GM12878 (cell line): ENCODE results near the gene LEF1. TPM values are rescaled to one million over a fixed set of nuclear protein-coding genes. Genes with fewer than 3 reads are reported as not detected.

Experiments used
- ATAC-seq: fragments of 200-7000 bp; cut with Tn5 transposase; 3 replicates; pipeline ENCODE4 v1.9.1; 2020; ENCODE audit warnings: mild to moderate bottlenecking, moderate library complexity
- BruUV-seq: library from RNA; stranded (reverse); fragments of 400-500 nt; replicated peaks from 2 replicates; lab custom pipeline; 2021; lab: Mats Ljungman, UMichigan
- CTCF ChIA-PET: fragments of 300-600 bp; sonication (Branson Sonifier 250); formaldehyde crosslinking; extraction: SDS; loops from one replicate; lab custom pipeline; 2021; ENCODE audit warnings: inconsistent platforms; lab: Yijun Ruan, JAX
- POLR2A ChIA-PET: fragments of 350-600 bp; formaldehyde crosslinking; extraction: SDS; loops from one replicate; lab custom pipeline; 2021; ENCODE audit warnings: inconsistent platforms; lab: Charles Lee
- RAD21 ChIA-PET: fragments of 300-600 bp; sonication (Branson Sonifier 250); formaldehyde crosslinking; loops from one replicate; lab custom pipeline; 2023; ENCODE audit warnings: antibody characterized with exemption; ENCODE audit not compliant: unreplicated experiment; lab: Charles Lee
- SMC1A ChIA-PET: fragments of 300-600 bp; sonication (Branson Sonifier 250); formaldehyde crosslinking; loops from one replicate; lab custom pipeline; 2023; ENCODE audit not compliant: unreplicated experiment, uncharacterized antibody; lab: Charles Lee
- DNase-seq: peaks from one replicate; pipeline ENCODE4 v3.0.0-alpha.2; 2011; ENCODE audit warnings: low read depth, low spot score
- FAIRE-seq: peaks from 3 replicates; lab custom pipeline; 2011; peaks lifted over from hg19 to GRCh38; lab: Jason Lieb, UNC
- H2AFZ ChIP-seq: 2 replicates; pipeline ENCODE4 v1.6.0; 2011; ENCODE audit warnings: low read depth, low read length, control low read depth; ENCODE audit not compliant: control insufficient read depth
- H3K27ac ChIP-seq: 2 replicates; pipeline ENCODE4 v1.5.1; 2011; ENCODE audit warnings: control low read depth; ENCODE audit not compliant: control insufficient read depth, insufficient read depth
- H3K27me3 ChIP-seq, 2 experiments: replicated peaks in 1 of 2; 2 replicates each; pipeline versions ENCODE4 v1.6.0 to v1.6.1; 2011; ENCODE audit warnings: low read length in 1 of 2; ENCODE audit not compliant: control insufficient read depth in 2 of 2, insufficient read depth in 2 of 2
- H3K36me3 ChIP-seq, 2 experiments: 2 replicates each; pipeline ENCODE4 v1.5.1; 2011; ENCODE audit warnings: low read length in 1 of 2; ENCODE audit not compliant: control insufficient read depth in 2 of 2, insufficient read depth in 2 of 2
- H3K4me1 ChIP-seq: 2 replicates; pipeline ENCODE4 v1.6.1; 2011; ENCODE audit warnings: mild to moderate bottlenecking, low read length, moderate library complexity, mixed read lengths; ENCODE audit not compliant: control insufficient read depth, insufficient read depth
- H3K4me2 ChIP-seq: 2 replicates; pipeline ENCODE4 v1.6.0; 2011; ENCODE audit warnings: control low read depth; ENCODE audit not compliant: control insufficient read depth, insufficient read depth
- H3K4me3 ChIP-seq: fragments of 200-600 bp; sonication (generic); 2 replicates; pipeline ENCODE4 v1.5.1; 2016
- H3K79me2 ChIP-seq: 2 replicates; pipeline ENCODE4 v1.6.0; 2011; ENCODE audit warnings: low read length; ENCODE audit not compliant: control insufficient read depth, insufficient read depth
- H3K9ac ChIP-seq: 2 replicates; pipeline ENCODE4 v1.8.0; 2011; ENCODE audit warnings: low read length, control low read depth, mixed read lengths; ENCODE audit not compliant: control insufficient read depth, insufficient read depth
- H3K9me3 ChIP-seq: replicated peaks from 3 replicates; pipeline ENCODE4 v1.5.1; 2011; ENCODE audit warnings: mild to moderate bottlenecking, low read length; ENCODE audit not compliant: control insufficient read depth, insufficient read depth
- H4K20me1 ChIP-seq: 2 replicates; pipeline ENCODE4 v1.6.0; 2011; ENCODE audit not compliant: control insufficient read depth, insufficient read depth
- CTCF ChIP-seq, 3 experiments: IDR thresholded peaks in 2 of 3; conservative IDR thresholded peaks in 1 of 3; 2 replicates each; pipeline ENCODE4 v1.5.1; 2011; ENCODE audit warnings: low read depth in 3 of 3, low read length in 3 of 3, mild to moderate bottlenecking in 3 of 3, control low read depth in 2 of 3, moderate library complexity in 2 of 3, inconsistent platforms in 1 of 3, mixed read lengths in 1 of 3; ENCODE audit not compliant: control insufficient read depth in 2 of 3, insufficient read depth in 1 of 3; ENCODE audit errors: extremely low read depth in 1 of 3
- E2F4 ChIP-seq: IDR thresholded peaks from 2 replicates; pipeline ENCODE4 v1.6.1; 2012; ENCODE audit warnings: low read depth, low read length, improper control_type of control experiment
- RAD21 ChIP-seq: IDR thresholded peaks from 2 replicates; pipeline ENCODE4 v1.6.1; 2011; ENCODE audit warnings: mild to moderate bottlenecking, low read depth, low read length, moderate library complexity; ENCODE audit not compliant: insufficient read depth
- WGBS: methylation state at CpG from one replicate; pipeline ENCODE4 v1.1.6; 2016; ENCODE audit warnings: low lambda C conversion rate; ENCODE audit not compliant: insufficient replicate concordance, insufficient coverage; ENCODE audit errors: missing lambda C conversion rate; 5-methylcytosine and 5-hydroxymethylcytosine counted together
- in situ Hi-C: fragments of 300-500 bp; cut with MboI; formaldehyde crosslinking; loops from 9 replicates; pipeline ENCODE4 v1.14.3; 2018; ENCODE audit warnings: mixed read lengths
- intact Hi-C: fragments of 100-400 bp; cut with micrococcal nuclease; formaldehyde crosslinking; loops from one replicate; pipeline ENCODE4 v1.14.2; 2022; ENCODE audit not compliant: unreplicated experiment
- polyA plus RNA-seq, 11 experiments: library from polyadenylated mRNA; depleted of rRNA in 4 of 11; unstranded in 6 of 11; stranded (reverse) in 5 of 11; fragments of >200 nt; fragmentation: Nextera tagmentation in 4 of 11; fragmentation: Illumina TruSeq in 1 of 11; extraction: Ambion mirVana in 4 of 11; extraction: Trizol in 1 of 11; gene quantifications; 1 replicate in 1 of 11; 2 replicates in 10 of 11; pipeline versions ENCODE4 v1.2.1 to v1.2.3, GENCODE V29; 2011 to 2016; ENCODE audit warnings: inconsistent platforms in 2 of 11, missing spikeins in 2 of 11, low read depth in 1 of 11
- total RNA-seq, 4 experiments: library from RNA; depleted of rRNA in 3 of 4; stranded (reverse); fragments of >200 nt in 3 of 4; fragmentation: Illumina TruSeq in 1 of 4; extraction: Trizol in 1 of 4; gene quantifications; 2 replicates each; pipeline versions ENCODE4 v1.2.1 to v1.2.3, GENCODE V29; 2013 to 2021

Gene LEF1
- total and polyA plus RNA-seq, 10 of the 15 experiments (the other 5 are each of a cell fraction or from before 2014, with no cell fraction given) = 10.2 to 38.1 (median 19.5) TPM

DNA sequence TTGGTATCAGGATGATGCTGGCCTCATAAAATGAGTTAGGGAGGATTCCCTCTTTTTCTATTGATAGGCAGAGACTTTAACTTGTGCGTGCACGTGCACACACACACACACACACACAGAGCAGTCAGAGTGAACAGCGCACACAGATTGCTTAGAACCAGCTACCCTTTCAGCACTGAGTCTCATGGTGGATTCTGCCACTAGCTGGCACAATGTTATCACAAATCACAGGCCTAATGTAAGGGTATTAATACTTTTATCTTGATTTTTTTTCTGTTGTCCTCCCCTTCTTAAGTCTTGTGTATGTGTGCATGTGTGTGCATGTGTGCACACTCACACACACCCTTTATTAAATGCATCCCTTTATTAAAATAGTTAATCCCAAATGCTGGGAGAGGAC is 125.8 kb downstream of the LEF1 start:
- TF ChIP-seq RAD21 (peak; percentile 31; the same call in 1 of the 2 replicates), CTCF (IDR thresholded peaks at IDR 0.05 in 2 of 3, conservative IDR thresholded peaks at IDR 0.05 in 1 of 3; ENCODE audit: control insufficient read depth in 2 of 3, extremely low read depth in 1 of 3, insufficient read depth in 1 of 3, low read depth in 3 of 3, low read length in 3 of 3) (peak in 2 of 3 experiments; percentile 8 to 44; a peak in 4 of 6 replicates), E2F4 (no peak)
- TF ChIP-seq, all 136 proteins: peak for 2
- CTCF ChIA-PET = interaction anchor here (0.7 to 2.0 kb wide), 4 partner anchors 9 to 401 kb away, joined by 3 to 6 read pairs (median 5); no protein-coding TSS in a partner anchor
- H3K4me3 ChIP-seq = no peak overlapping the region
- ATAC-seq (peak; percentile 40; the same call in 2 of the 3 replicates), DNase-seq (no peak), FAIRE-seq (no peak)
- no peak overlapping the region for H3K4me2 ChIP-seq
- RAD21 ChIA-PET = no interaction called here
- H3K9ac ChIP-seq = no peak overlapping the region
- H3K9me3 ChIP-seq = no peaks in the 10 kb centered on the region
- H3K4me1 ChIP-seq = no peaks in the 10 kb centered on the region
- intact Hi-C loops (no loop called here), in situ Hi-C loops (no loop called here)
- POLR2A ChIA-PET = interaction anchor here (0.5 to 0.7 kb wide), 2 partner anchors 126 to 248 kb away, joined by 3 read pairs; partner anchors contain the start of gene LEF1
- no TSS peak for BruUV-seq
- H4K20me1 ChIP-seq = no peaks in the 10 kb centered on the region
- H3K79me2 ChIP-seq = no peaks in the 10 kb centered on the region
- H3K27ac ChIP-seq = no peak overlapping the region
- no peaks in the 10 kb centered on the region for H3K27me3 ChIP-seq
- no peaks in the 10 kb centered on the region for H3K36me3 ChIP-seq
- 94% methylated on average over 3 of the region's 3 CpGs for WGBS
- SMC1A ChIA-PET = interaction anchor here (1.0 to 1.8 kb wide), 3 partner anchors 10 to 530 kb away, joined by 3 to 5 read pairs (median 5); no protein-coding TSS in a partner anchor
- no peak overlapping the region for H2AFZ ChIP-seq
